HG03378 (cell line): Measurements from ENCODE around the gene CRB3.
A peak's percentile ranks its signal among the peaks of the same experiment; 100 is the strongest.

Source experiments
- ATAC-seq: cut with Tn5 transposase; IDR thresholded peaks from one replicate; pipeline ENCODE4 v1.9.1; 2021; ENCODE audit warnings: mild to moderate bottlenecking, moderate library complexity; ENCODE audit not compliant: unreplicated experiment

CRB3 gene

GRCh38 chr19:6431891-6432290 is 32.2 kb upstream of the CRB3 start:
- ATAC-seq = no peak

- ATAC-seq = no peak
Observed at GRCh38 chr19:6433165-6433564, 30.9 kb upstream of the CRB3 start.

- no peak for ATAC-seq
Observed at GRCh38 chr19:6433663-6434062, 30.4 kb upstream of the CRB3 start, which contains the start of gene SLC25A41. TSS of gene SLC25A41 (minus strand) at chr19:6433763. CDS start at chr19:6433693, 70 bp downstream.

GRCh38 chr19:6439743-6440142 is 24.3 kb upstream of the CRB3 start:
- no peak for ATAC-seq

- no peak for ATAC-seq
Observed at GRCh38 chr19:6440905-6441304, 23.2 kb upstream of the CRB3 start.

GRCh38 chr19:6442087-6442688 is 21.9 kb upstream of the CRB3 start:
- no peak for ATAC-seq

GRCh38 chr19:6443986-6444385 is 20.1 kb upstream of the CRB3 start:
- no peak for ATAC-seq

GRCh38 chr19:6446452-6446851 is 17.6 kb upstream of the CRB3 start:
- ATAC-seq = no peak

- ATAC-seq = no peak
Observed at GRCh38 chr19:6448045-6448444, 16.0 kb upstream of the CRB3 start.

GRCh38 chr19:6450166-6450565 is 13.9 kb upstream of the CRB3 start:
- ATAC-seq = no peak

GRCh38 chr19:6451583-6452222 is 12.4 kb upstream of the CRB3 start:
- no peak for ATAC-seq

GRCh38 chr19:6452223-6452614 is 11.9 kb upstream of the CRB3 start:
- no peak for ATAC-seq

GRCh38 chr19:6452899-6453298 is 11.2 kb upstream of the CRB3 start:
- ATAC-seq = no peak

GRCh38 chr19:6453951-6454565 is 10.0 kb upstream of the CRB3 start:
- no peak for ATAC-seq

- no peak for ATAC-seq
Observed at GRCh38 chr19:6455924-6456323, 8.1 kb upstream of the CRB3 start.

GRCh38 chr19:6457958-6458694 is 5.9 kb upstream of the CRB3 start:
- ATAC-seq = no peak

- ATAC-seq = no peak
Observed at GRCh38 chr19:6458695-6459261, 5.3 kb upstream of the CRB3 start.

GRCh38 chr19:6459262-6460098 is 4.6 kb upstream of the CRB3 start, which contains the start of gene SLC25A23:
TSS of gene SLC25A23 (minus strand) at chr19:6459792. CDS start at chr19:6459628, 164 bp downstream.
- peak; percentile 4 for ATAC-seq

- peak; percentile 61 for ATAC-seq
Observed at GRCh38 chr19:6460099-6460884, 3.8 kb upstream of the CRB3 start.

- ATAC-seq = no peak
Observed at GRCh38 chr19:6465006-6465405, 935 bp downstream of the CRB3 start.
